Peyer's patch (tissue), 4 donors: ENCODE data around the gene COX8A. TPM values are rescaled to one million over a fixed set of nuclear protein-coding genes. Genes with fewer than 3 reads are reported as not detected.

Source experiments
- DNase-seq, 3 donors: peaks; one replicate each; pipeline ENCODE4 v3.0.0-alpha.2; 2017 to 2019
- H3K27ac ChIP-seq, 4 donors: fragments of 200-600 bp; sonication (generic); one replicate each; pipeline ENCODE4 v1.5.1; 2016 to 2019
- H3K27me3 ChIP-seq, 2 donors: fragments of 200-600 bp; sonication (generic); one replicate each; pipeline ENCODE4 v1.5.1; 2019
- H3K36me3 ChIP-seq, 3 donors: fragments of 200-600 bp; sonication (generic); one replicate each; pipeline ENCODE4 v1.5.1; 2016 to 2019
- H3K4me1 ChIP-seq, 4 donors: fragments of 200-600 bp; sonication (generic); one replicate each; pipeline ENCODE4 v1.5.1; 2016 to 2019
- H3K4me3 ChIP-seq, 4 donors: fragments of 200-600 bp; sonication (generic); 1 replicate in 3 of 4; 2 replicates in 1 of 4; pipeline ENCODE4 v1.5.1; 2016 to 2019; ENCODE audit warnings: mild to moderate bottlenecking in 1 of 4
- H3K9me3 ChIP-seq, 4 donors: fragments of 200-600 bp; sonication (generic); one replicate each; pipeline ENCODE4 v1.5.1; 2016 to 2019; ENCODE audit warnings: mild to moderate bottlenecking in 1 of 4
- CTCF ChIP-seq, 6 experiments: fragments of 450-650 bp in 4 of 6; fragments of 200-600 bp in 2 of 6; sonication (generic) in 1 of 6; IDR thresholded peaks; one replicate each; pipeline ENCODE4 v1.5.1; 2017 to 2019; ENCODE audit warnings: antibody characterized with exemption in 6 of 6, mild to moderate bottlenecking in 3 of 6, moderate library complexity in 1 of 6
- POLR2A ChIP-seq, 2 donors: fragments of 450-650 bp; IDR thresholded peaks; one replicate each; pipeline ENCODE4 v1.5.1; 2017; ENCODE audit warnings: antibody characterized with exemption in 2 of 2, mild to moderate bottlenecking in 2 of 2, moderate library complexity in 2 of 2
- total RNA-seq, 4 donors: library from RNA; depleted of rRNA; stranded (reverse); fragments of >200 nt; gene quantifications; one replicate each; pipeline ENCODE4 v1.1.0, GENCODE V29; 2016

COX8A gene, protein sequence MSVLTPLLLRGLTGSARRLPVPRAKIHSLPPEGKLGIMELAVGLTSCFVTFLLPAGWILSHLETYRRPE
- 1,000 to 10,000 TPM in 2 of 4 donors, 100 to 1,000 TPM in 2; 390 to 1,297 (median 877) TPM for total RNA-seq

DNA sequence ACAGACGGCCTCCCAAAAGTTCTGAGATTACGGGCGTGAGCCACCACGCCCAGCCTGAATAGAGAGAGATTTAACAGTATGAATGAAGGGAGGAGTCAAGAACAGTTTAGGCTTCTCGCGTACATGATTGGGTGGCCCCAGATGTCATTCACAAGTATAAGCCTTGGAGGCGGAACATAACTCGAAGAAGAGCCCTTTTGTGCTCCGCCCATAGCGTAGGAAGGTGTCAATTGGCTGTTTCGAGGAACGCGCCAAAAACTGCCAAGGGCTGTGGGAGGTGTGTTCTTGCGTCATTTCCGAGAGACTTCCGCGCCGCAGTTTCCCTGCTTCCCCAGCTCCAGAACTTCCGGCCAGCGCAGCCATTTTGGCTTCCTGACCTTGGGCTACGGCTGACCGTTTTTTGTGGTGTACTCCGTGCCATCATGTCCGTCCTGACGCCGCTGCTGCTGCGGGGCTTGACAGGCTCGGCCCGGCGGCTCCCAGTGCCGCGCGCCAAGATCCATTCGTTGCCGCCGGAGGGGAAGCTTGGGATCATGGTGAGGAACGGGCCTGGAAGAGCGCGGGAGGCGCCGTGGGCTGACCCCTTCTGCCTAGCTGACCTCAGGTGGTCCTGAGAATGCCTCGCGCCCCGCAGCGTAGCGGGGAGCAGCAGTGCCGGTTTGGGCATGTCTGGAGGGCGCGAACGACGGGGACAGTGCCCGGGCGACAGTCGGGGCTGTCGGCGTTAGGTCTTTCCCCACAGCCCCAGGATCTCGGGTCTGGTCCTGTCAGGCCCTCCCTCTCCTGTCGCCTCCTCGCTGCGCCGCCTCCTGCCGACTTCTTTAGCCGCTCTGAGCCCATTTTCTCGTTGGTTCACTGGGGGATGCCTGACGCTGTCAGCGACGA is at the start of gene COX8A:
Gene COX8A (plus strand): TSS at position 362 of the 885 bp plus-strand sequence. CDS start 61 bp downstream, at position 423.
- Histone ChIP-seq H3K27ac (peak within 1 kb of the TSS; percentile 90 to 95 (median 94)), H3K36me3 (peaks cover 0 to 16% (median 0%) of the 10 kb centered on the region in 3 donors), H3K4me1 (peaks cover 0 to 15% (median 10%) of the 10 kb centered on the region in 4 donors), H3K9me3 (no peaks in the 10 kb centered on the region), H3K27me3 (no peaks in the 10 kb centered on the region), H3K4me3 (peak within 1 kb of the TSS; percentile 71 to 98 (median 92))
- TF ChIP-seq POLR2A (IDR thresholded peaks at IDR 0.05) (peak; percentile 52 to 53), CTCF (IDR thresholded peaks at IDR 0.05) (peak in 1 of 6 experiments; percentile 9)
- peak; percentile 95 to 99 (median 96) for DNase-seq

DNA sequence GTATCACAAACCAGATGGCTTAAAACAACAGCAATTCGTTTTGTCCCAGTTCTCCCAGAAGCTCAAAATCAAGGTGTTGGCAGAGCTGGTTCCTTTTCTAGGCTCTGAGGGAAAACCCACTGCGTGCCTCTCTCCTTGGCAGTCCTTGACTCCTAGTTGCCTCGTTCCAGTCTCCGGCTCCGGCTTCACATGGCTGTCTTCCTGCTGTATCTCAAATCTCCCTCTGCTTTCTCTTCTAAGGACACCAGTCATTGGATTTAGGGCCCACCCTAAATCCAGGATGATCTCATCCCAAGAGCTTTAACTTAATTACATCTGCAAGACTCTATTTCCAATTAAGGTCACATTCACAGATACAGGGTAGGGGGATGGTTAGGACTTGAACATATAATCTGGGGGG is 44.8 kb upstream of the COX8A start:
- Histone ChIP-seq H3K4me1 (no peaks in the 10 kb centered on the region), H3K27me3 (no peaks in the 10 kb centered on the region), H3K4me3 (no peak overlapping the region), H3K9me3 (no peaks in the 10 kb centered on the region), H3K36me3 (no peaks in the 10 kb centered on the region), H3K27ac (no peak overlapping the region)
- no peak for DNase-seq
- TF ChIP-seq POLR2A (IDR thresholded peaks at IDR 0.05) (no peak), CTCF (IDR thresholded peaks at IDR 0.05) (no peak)

GRCh38 chr11:63931045-63931444 is 43.4 kb upstream of the COX8A start:
- Histone ChIP-seq H3K4me1 (no peaks in the 10 kb centered on the region), H3K4me3 (no peak overlapping the region), H3K27me3 (no peaks in the 10 kb centered on the region), H3K9me3 (no peaks in the 10 kb centered on the region), H3K27ac (no peak overlapping the region), H3K36me3 (no peaks in the 10 kb centered on the region)
- DNase-seq: no peak
- TF ChIP-seq CTCF (IDR thresholded peaks at IDR 0.05): no peak
- no peak for TF ChIP-seq POLR2A (IDR thresholded peaks at IDR 0.05)

DNA sequence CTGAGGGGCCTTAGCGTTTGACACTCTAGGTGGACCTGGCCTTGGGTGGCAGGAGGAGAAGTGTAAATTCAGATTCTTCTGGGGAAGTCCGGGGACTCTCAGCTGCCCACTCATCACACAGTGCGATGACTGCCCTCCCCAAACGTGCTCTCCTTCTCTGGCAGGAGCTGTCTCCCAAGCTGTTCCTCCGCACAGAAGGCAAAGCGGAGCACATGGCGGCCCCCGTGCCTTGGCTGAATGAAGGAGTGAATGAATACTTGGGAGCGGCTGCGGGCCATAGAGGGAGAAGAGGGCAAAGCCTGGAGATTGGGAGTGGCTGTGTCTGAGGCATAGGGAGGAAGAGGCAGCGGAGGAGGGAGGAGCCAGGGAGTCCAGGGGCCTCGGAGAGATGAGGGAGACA is 42.5 kb upstream of the COX8A start:
- Histone ChIP-seq H3K4me1 (no peaks in the 10 kb centered on the region), H3K9me3 (no peaks in the 10 kb centered on the region), H3K27me3 (no peaks in the 10 kb centered on the region), H3K36me3 (no peaks in the 10 kb centered on the region), H3K4me3 (no peak overlapping the region), H3K27ac (no peak overlapping the region)
- TF ChIP-seq CTCF (IDR thresholded peaks at IDR 0.05): no peak
- DNase-seq: no peak

DNA sequence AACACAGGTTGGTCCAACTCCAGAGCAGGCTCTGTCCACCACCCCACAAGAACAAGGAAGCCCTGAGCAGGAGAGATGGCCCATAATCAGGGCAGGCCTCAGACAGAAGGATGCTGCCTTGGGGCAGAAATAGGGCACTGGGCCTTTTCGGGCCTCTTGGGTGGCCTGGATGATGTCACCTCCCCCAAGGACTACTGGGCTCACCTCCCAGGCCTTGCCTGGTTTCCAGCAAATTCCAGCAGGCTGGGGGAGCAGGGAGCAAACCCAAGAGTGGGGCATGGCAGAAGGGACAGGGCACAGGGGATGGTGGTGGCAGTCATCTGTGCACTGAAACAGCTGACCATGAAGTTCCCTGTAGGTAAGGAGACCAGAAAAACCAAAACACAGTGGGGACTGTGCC is 41.0 kb upstream of the COX8A start:
- Histone ChIP-seq H3K36me3 (no peaks in the 10 kb centered on the region), H3K4me1 (peaks cover 0 to 6% (median 0%) of the 10 kb centered on the region in 4 donors), H3K4me3 (no peak overlapping the region), H3K27me3 (no peaks in the 10 kb centered on the region), H3K9me3 (no peaks in the 10 kb centered on the region), H3K27ac (no peak overlapping the region)
- no peak for DNase-seq
- TF ChIP-seq POLR2A (IDR thresholded peaks at IDR 0.05): no peak
